BJ (cell line): ENCODE measurements around the gene RFTN2. TPM values are rescaled to one million over a fixed set of nuclear protein-coding genes. Genes with fewer than 3 reads are reported as not detected.
"Not testable (repeated sequence)": the region's sequence is repeated elsewhere in the genome, so short reads cannot be mapped to it uniquely, and the experiment has no call there.

Experiments used
- CTCF ChIA-PET: fragments of 350-600 bp; formaldehyde crosslinking; extraction: SDS; loops from one replicate; lab custom pipeline; 2021; ENCODE audit warnings: antibody characterized with exemption, inconsistent platforms; lab: Yijun Ruan, JAX
- POLR2A ChIA-PET: fragments of 300-600 bp; sonication (Branson Sonifier 250); formaldehyde crosslinking; extraction: SDS; loops from one replicate; lab custom pipeline; 2021; ENCODE audit warnings: antibody characterized with exemption; lab: Charles Lee
- DNase-seq: peaks from one replicate; pipeline ENCODE4 v3.0.0-alpha.2; 2011; ENCODE audit warnings: low read depth
- H3K27me3 ChIP-seq: 2 replicates; pipeline ENCODE4 v1.6.0; 2011; ENCODE audit warnings: low read length; ENCODE audit not compliant: control insufficient read depth, insufficient read depth
- H3K36me3 ChIP-seq: 2 replicates; pipeline ENCODE4 v1.5.1; 2011; ENCODE audit warnings: low read length; ENCODE audit not compliant: control insufficient read depth, insufficient read depth
- H3K4me3 ChIP-seq: 2 replicates; pipeline ENCODE4 v1.5.1; 2011; ENCODE audit warnings: low read depth, mild to moderate bottlenecking, control low read depth, low read length
- CTCF ChIP-seq: IDR thresholded peaks from 2 replicates; pipeline ENCODE4 v1.5.1; 2011; ENCODE audit warnings: low read depth, mild to moderate bottlenecking, control low read depth, inconsistent platforms, low read length, moderate library complexity; ENCODE audit not compliant: insufficient read depth
- polyA plus RNA-seq: library from polyadenylated mRNA; depleted of rRNA; stranded (reverse); fragments of >200 nt; gene quantifications from 2 replicates; pipeline ENCODE4 v1.2.3, GENCODE V29; 2011

Gene RFTN2
- polyA plus RNA-seq, 1 experiment, result 0.16 TPM

GRCh38 chr2:197558393-197558792 lies 117.0 kb downstream of the RFTN2 start:
- no peak for DNase-seq
- Histone ChIP-seq H3K36me3 (peaks cover 3% of the 10 kb centered on the region), H3K27me3 (no peaks in the 10 kb centered on the region), H3K4me3 (no peak overlapping the region)
- ChIA-PET POLR2A (no interaction called here), CTCF (no interaction called here)
- no peak for TF ChIP-seq CTCF

GRCh38 chr2:197556456-197556855 lies 118.9 kb downstream of the RFTN2 start:
- CTCF ChIA-PET, result no interaction called here
- Histone ChIP-seq H3K4me3 (no peak overlapping the region), H3K36me3 (peaks cover 3% of the 10 kb centered on the region), H3K27me3 (no peaks in the 10 kb centered on the region)
- DNase-seq, result no peak
- TF ChIP-seq CTCF, result no peak
- POLR2A ChIA-PET, result no interaction called here

GRCh38 chr2:197555467-197555866 lies 119.9 kb downstream of the RFTN2 start:
- ChIA-PET POLR2A (no interaction called here), CTCF (no interaction called here)
- DNase-seq, result no peak
- TF ChIP-seq CTCF, result no peak
- no peak overlapping the region for H3K4me3 ChIP-seq
- H3K36me3 ChIP-seq, result peaks cover 3% of the 10 kb centered on the region
- H3K27me3 ChIP-seq, result no peaks in the 10 kb centered on the region

- H3K4me3 ChIP-seq, H3K36me3 ChIP-seq, CTCF ChIA-PET, H3K27me3 ChIP-seq, DNase-seq, POLR2A ChIA-PET: not testable (repeated sequence)
Measured at GRCh38 chr2:197551260-197551659, 124.1 kb downstream of the RFTN2 start.

GRCh38 chr2:197548582-197548981 lies 126.8 kb downstream of the RFTN2 start:
- Histone ChIP-seq H3K27me3 (no peaks in the 10 kb centered on the region), H3K36me3 (peaks cover 1% of the 10 kb centered on the region; the same call in 1 of the 2 replicates), H3K4me3 (no peak overlapping the region)
- POLR2A ChIA-PET, result no interaction called here
- CTCF ChIA-PET, result no interaction called here
- no peak for TF ChIP-seq CTCF
- no peak for DNase-seq

- TF ChIP-seq CTCF, result no peak
- Histone ChIP-seq H3K4me3 (no peak overlapping the region), H3K27me3 (no peaks in the 10 kb centered on the region), H3K36me3 (peaks cover 5% of the 10 kb centered on the region; the same call in 1 of the 2 replicates)
- ChIA-PET CTCF (no interaction called here), POLR2A (no interaction called here)
- DNase-seq, result no peak
Measured at GRCh38 chr2:197547163-197547900, 128.1 kb downstream of the RFTN2 start.
